Parathyroid adenoma (tissue), 2 donors: ENCODE measurements around the gene PLEKHA6.

ENCODE experiments used
- H2AFZ ChIP-seq: fragments of 300-600 bp; sonication (generic); one replicate; pipeline ENCODE4 v1.7.0; 2017; ENCODE audit warnings: antibody characterized with exemption, mild to moderate bottlenecking
- H3K27ac ChIP-seq: fragments of 300-600 bp; sonication (generic); one replicate; pipeline ENCODE4 v1.7.0; 2017
- H3K27me3 ChIP-seq: fragments of 300-600 bp; sonication (generic); one replicate; pipeline ENCODE4 v1.7.0; 2017; ENCODE audit warnings: low read length; ENCODE audit not compliant: control insufficient read depth, insufficient read depth
- H3K36me3 ChIP-seq: fragments of 300-600 bp; sonication (generic); one replicate; pipeline ENCODE4 v1.7.0; 2017; ENCODE audit warnings: low read length; ENCODE audit not compliant: control insufficient read depth, insufficient read depth
- H3K4me1 ChIP-seq: fragments of 300-600 bp; sonication (generic); one replicate; pipeline ENCODE4 v1.7.0; 2017; ENCODE audit warnings: control low read depth
- H3K4me2 ChIP-seq: fragments of 300-600 bp; sonication (generic); one replicate; pipeline ENCODE4 v1.7.0; 2017; ENCODE audit warnings: low read length
- H3K4me3 ChIP-seq: fragments of 300-600 bp; sonication (generic); one replicate; pipeline ENCODE4 v1.7.0; 2017; ENCODE audit warnings: low read depth, low read length
- H3K79me2 ChIP-seq: fragments of 300-600 bp; sonication (generic); one replicate; pipeline ENCODE4 v1.7.0; 2017; ENCODE audit warnings: control low read depth
- H3K9ac ChIP-seq: fragments of 300-600 bp; sonication (generic); one replicate; pipeline ENCODE4 v1.7.0; 2017; ENCODE audit warnings: mild to moderate bottlenecking
- H3K9me3 ChIP-seq: fragments of 300-600 bp; sonication (generic); one replicate; pipeline ENCODE4 v1.7.0; 2017; ENCODE audit warnings: low read length; ENCODE audit not compliant: control insufficient read depth
- TF ChIP-seq, protein P1 (sequence below): fragments of 300-600 bp; sonication (generic); IDR thresholded peaks from one replicate; pipeline ENCODE4 v1.7.0; 2017; ENCODE audit warnings: antibody characterized with exemption, mild to moderate bottlenecking
- donor health status: primary hyperparathyroidism.

PLEKHA6 gene

DNA sequence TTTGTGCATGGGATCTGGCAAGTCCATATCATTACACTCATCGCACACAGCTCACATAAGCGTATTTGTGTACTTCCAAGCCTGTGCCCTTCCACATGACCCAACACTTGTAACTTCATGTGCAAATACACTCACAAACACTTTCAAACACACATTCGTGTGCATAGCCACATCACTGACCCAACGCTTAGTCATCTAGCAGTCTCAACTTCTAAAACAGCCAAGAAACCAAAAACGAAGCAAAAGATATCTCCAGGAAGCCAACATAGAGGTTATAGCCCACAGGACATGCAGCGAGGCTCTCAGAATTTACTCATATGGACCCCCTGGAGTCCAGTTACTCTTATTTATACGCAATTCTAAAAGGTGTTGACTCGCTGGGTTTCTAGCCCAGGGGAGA lies 135.1 kb downstream of the PLEKHA6 start:
- TF ChIP-seq, protein P1, sequence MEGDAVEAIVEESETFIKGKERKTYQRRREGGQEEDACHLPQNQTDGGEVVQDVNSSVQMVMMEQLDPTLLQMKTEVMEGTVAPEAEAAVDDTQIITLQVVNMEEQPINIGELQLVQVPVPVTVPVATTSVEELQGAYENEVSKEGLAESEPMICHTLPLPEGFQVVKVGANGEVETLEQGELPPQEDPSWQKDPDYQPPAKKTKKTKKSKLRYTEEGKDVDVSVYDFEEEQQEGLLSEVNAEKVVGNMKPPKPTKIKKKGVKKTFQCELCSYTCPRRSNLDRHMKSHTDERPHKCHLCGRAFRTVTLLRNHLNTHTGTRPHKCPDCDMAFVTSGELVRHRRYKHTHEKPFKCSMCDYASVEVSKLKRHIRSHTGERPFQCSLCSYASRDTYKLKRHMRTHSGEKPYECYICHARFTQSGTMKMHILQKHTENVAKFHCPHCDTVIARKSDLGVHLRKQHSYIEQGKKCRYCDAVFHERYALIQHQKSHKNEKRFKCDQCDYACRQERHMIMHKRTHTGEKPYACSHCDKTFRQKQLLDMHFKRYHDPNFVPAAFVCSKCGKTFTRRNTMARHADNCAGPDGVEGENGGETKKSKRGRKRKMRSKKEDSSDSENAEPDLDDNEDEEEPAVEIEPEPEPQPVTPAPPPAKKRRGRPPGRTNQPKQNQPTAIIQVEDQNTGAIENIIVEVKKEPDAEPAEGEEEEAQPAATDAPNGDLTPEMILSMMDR: no peak
- Histone ChIP-seq H3K9me3 (no peaks in the 10 kb centered on the region), H3K4me1 (no peaks in the 10 kb centered on the region), H3K9ac (no peak overlapping the region), H3K4me3 (no peak overlapping the region), H3K79me2 (no peaks in the 10 kb centered on the region), H3K27ac (no peak overlapping the region), H2AFZ (no peak overlapping the region), H3K36me3 (no peaks in the 10 kb centered on the region), H3K4me2 (no peak overlapping the region), H3K27me3 (no peaks in the 10 kb centered on the region)

DNA sequence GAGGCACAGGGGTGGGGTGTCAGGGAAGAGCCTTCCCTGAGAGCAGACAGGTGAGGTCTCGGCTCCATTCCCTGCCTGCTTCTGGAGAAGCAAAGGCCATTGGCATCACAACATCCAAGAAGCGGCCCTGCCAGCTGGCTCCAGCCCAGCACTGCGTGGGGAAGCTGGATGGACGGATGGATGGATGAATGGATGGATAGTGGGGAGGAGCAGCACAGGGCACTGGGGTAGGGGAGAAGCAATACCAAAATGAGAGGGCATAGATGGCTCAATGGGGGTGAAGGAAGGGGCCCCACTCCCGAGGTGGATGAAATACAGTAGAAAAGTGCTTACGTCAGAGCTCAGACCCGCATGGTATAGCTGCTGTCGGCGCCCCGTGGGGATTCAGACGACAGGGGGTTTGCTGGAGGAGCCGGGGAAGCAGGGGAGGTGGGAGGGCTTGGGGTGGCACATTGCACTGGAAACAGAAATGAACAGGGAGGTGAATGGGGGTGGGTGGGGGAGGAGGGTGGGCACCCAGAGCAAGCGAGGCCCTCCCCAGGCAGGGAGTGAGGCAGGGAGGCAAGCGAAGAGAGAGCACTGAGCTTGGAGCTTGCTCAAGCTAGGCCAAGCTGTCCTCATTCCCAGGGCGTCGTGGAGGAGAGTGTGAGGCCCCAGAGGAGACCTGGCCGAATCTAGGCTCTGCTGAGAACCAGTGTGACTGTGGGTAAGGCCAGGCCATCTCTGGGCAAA lies 136.4 kb downstream of the PLEKHA6 start:
- TF ChIP-seq, protein P1: no peak
- Histone ChIP-seq H2AFZ (no peak overlapping the region), H3K4me1 (no peaks in the 10 kb centered on the region), H3K4me2 (no peak overlapping the region), H3K9ac (no peak overlapping the region), H3K27ac (no peak overlapping the region), H3K9me3 (no peaks in the 10 kb centered on the region), H3K79me2 (no peaks in the 10 kb centered on the region), H3K4me3 (no peak overlapping the region), H3K36me3 (no peaks in the 10 kb centered on the region), H3K27me3 (no peaks in the 10 kb centered on the region)

DNA sequence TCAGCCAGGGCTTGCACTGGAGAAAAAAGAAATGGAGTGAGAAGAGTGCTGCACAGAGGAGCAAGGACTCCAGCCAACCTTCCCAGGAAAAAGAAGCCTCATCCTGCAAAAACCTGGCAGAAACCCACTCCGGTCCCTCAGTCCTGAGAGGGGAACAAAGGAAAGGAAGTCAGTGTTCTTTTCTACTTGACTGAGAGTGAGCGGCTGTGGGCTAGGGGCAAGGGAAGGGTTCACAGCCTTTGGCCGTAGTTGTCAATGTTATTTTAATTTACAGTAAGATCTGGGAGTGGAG lies 137.0 kb downstream of the PLEKHA6 start:
- Histone ChIP-seq H3K9ac (no peak overlapping the region), H3K36me3 (no peaks in the 10 kb centered on the region)

DNA sequence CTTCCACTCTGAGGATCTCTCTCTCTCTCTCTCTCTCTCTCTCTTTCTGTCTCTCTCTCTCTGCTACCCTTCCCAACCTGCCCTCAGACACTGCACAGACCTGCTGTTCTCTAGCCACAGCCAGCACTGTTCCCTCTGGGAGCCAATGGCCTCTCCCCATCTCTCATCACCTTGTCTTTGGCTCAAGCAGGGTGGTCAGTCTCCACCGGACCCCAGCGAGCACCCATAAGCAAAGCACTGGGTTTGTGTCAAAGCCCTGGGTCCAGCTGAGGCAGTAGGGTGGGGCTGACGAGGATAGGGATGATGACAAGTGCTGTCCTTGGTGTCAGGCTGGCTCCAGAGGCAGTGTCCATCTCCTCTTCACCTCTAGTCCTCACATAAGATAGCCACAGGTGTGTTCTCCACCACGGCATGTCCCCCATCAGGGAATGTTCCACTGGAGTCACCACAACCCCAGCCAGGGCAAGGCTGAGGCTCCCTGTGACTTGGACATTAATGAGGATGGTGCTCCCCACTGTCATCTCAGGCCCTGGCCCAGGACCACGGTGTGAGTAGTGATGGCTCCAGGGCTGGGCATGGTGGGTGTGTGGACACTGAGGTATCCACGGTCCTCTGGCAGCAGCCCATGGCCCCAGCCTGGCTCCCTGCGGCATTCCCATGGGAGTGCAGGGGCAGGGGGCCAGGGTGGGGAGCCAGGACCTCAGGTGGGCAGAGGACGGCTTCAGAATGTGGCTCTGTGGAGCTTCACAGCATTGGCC lies 137.5 kb downstream of the PLEKHA6 start:
- no peaks in the 10 kb centered on the region for H3K27me3 ChIP-seq
- no peak overlapping the region for H2AFZ ChIP-seq
- H3K4me2 ChIP-seq: no peak overlapping the region
- no peak overlapping the region for H3K4me3 ChIP-seq
- TF ChIP-seq, protein P1: no peak
- no peak overlapping the region for H3K27ac ChIP-seq
- no peaks in the 10 kb centered on the region for H3K9me3 ChIP-seq
- no peak overlapping the region for H3K9ac ChIP-seq
- H3K79me2 ChIP-seq: no peaks in the 10 kb centered on the region
- no peaks in the 10 kb centered on the region for H3K36me3 ChIP-seq
- no peaks in the 10 kb centered on the region for H3K4me1 ChIP-seq

More for the DNA sequence above, 137.0 kb downstream of the PLEKHA6 start:
- no peak overlapping the region for H2AFZ ChIP-seq
- no peak overlapping the region for H3K4me2 ChIP-seq
- H3K27ac ChIP-seq: no peak overlapping the region
- no peaks in the 10 kb centered on the region for H3K4me1 ChIP-seq
- TF ChIP-seq, protein P1: no peak
- H3K27me3 ChIP-seq: no peaks in the 10 kb centered on the region
- H3K4me3 ChIP-seq: no peak overlapping the region
- no peaks in the 10 kb centered on the region for H3K9me3 ChIP-seq
- no peaks in the 10 kb centered on the region for H3K79me2 ChIP-seq
